AG10803 (cell line): ENCODE data around the gene MYORG.
"Not testable (repeated sequence)": the region's sequence is repeated elsewhere in the genome, so short reads cannot be mapped to it uniquely, and the experiment has no call there.

ENCODE experiments used
- DNase-seq: peaks from one replicate; pipeline ENCODE4 v3.0.0; 2010; ENCODE audit warnings: low read depth
- H3K4me3 ChIP-seq: 2 replicates; pipeline ENCODE4 v1.5.1; 2011; ENCODE audit warnings: mild to moderate bottlenecking, low read length, control low read depth
- TF ChIP-seq, protein P1 (sequence below): conservative IDR thresholded peaks from 2 replicates; pipeline ENCODE4 v1.5.1; 2011; ENCODE audit warnings: mild to moderate bottlenecking, low read length, control low read depth, inconsistent platforms

The MYORG gene

GRCh38 chr9:34370335-34370969 is 6.2 kb downstream of the MYORG start:
- peak overlapping the region; percentile 55 for H3K4me3 ChIP-seq
- TF ChIP-seq, protein P1, sequence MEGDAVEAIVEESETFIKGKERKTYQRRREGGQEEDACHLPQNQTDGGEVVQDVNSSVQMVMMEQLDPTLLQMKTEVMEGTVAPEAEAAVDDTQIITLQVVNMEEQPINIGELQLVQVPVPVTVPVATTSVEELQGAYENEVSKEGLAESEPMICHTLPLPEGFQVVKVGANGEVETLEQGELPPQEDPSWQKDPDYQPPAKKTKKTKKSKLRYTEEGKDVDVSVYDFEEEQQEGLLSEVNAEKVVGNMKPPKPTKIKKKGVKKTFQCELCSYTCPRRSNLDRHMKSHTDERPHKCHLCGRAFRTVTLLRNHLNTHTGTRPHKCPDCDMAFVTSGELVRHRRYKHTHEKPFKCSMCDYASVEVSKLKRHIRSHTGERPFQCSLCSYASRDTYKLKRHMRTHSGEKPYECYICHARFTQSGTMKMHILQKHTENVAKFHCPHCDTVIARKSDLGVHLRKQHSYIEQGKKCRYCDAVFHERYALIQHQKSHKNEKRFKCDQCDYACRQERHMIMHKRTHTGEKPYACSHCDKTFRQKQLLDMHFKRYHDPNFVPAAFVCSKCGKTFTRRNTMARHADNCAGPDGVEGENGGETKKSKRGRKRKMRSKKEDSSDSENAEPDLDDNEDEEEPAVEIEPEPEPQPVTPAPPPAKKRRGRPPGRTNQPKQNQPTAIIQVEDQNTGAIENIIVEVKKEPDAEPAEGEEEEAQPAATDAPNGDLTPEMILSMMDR, result no peak
- DNase-seq, result no peak

- TF ChIP-seq, protein P1, result no peak
- no peak overlapping the region for H3K4me3 ChIP-seq
- no peak for DNase-seq
Measured at GRCh38 chr9:34369636-34370035, 7.1 kb downstream of the MYORG start.

GRCh38 chr9:34368796-34369195 is 7.9 kb downstream of the MYORG start:
- not testable (repeated sequence) for H3K4me3 ChIP-seq, DNase-seq

GRCh38 chr9:34367751-34368410 is 8.8 kb downstream of the MYORG start:
- not testable (repeated sequence) for H3K4me3 ChIP-seq, DNase-seq

- TF ChIP-seq, protein P1, result no peak
- no peak for DNase-seq
- no peak overlapping the region for H3K4me3 ChIP-seq
Measured at GRCh38 chr9:34366365-34366764, 10.3 kb downstream of the MYORG start.

DNA sequence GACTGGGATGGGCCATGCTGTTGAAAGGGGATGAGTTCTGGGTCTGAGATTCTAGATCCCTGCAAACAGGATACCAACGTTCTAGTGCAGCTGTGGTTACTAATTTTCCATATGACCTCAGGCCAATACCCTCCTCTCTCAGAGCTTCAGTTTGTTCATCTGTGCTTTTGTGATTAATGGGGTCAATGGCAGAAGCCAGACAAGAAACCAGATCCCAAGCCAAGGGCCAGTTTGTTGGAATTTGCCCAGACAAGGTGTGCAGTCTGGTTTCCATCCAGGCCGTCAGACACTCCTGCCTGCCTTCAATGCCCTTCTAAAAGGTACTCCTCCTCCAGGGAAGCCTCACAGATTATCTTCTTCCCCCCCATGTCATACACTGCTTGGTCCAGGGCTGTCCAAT is 11.4 kb downstream of the MYORG start:
- H3K4me3 ChIP-seq, result no peak overlapping the region
- no peak for DNase-seq
- TF ChIP-seq, protein P1, result no peak

DNA sequence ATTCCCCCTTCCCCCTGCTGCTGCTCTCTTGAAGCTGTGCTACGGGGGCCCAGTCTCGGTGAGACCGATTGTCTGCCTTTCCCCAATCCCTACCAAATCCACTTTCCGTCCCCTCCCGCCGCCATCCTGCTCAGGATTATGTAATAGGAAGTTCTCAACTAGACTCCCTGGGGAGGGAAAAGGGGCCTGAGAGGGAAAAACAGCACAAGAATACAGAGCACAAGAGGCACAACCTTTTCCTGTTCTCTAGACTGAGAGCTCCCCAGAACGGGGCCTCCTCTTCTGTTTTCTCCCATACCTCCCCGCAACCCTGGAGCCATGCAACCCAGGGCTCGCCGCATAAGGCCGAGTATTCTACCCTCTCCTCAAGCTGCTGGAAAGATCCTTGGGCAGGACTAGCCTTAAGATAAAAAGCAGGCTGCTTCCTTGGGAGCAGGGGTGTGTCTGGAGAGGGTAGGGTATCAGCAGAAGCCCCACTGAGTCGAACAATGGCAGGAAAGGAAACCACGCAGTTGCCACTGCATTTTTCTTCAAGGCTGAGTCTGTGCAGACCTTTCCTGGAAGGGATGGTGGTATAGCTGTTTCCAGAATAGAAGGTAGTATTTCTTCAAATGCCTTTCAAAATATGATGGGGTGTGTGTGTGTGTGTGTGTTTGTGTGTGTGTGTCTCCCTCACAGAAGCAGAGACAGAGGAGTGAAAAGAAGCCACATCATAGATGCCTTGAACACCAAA is 12.9 kb downstream of the MYORG start:
- H3K4me3 ChIP-seq, result no peak overlapping the region
- DNase-seq, result no peak
- TF ChIP-seq, protein P1, result no peak
